Prostate gland (tissue), 2 donors: ENCODE measurements around the gene GAMT.

Experiments
- POLR2AphosphoS5 ChIP-seq: sonication (generic); formaldehyde crosslinking; IDR thresholded peaks from one replicate; pipeline ENCODE4 v1.6.1; 2017; ENCODE audit warnings: antibody characterized with exemption
- TF ChIP-seq, protein P1 (sequence below), 4 experiments: fragments of 200-600 bp in 2 of 4; fragments of 450-650 bp in 2 of 4; sonication (generic) in 2 of 4; IDR thresholded peaks; 1 replicate in 3 of 4; 2 replicates in 1 of 4; pipeline ENCODE4 v1.5.1; 2016 to 2019; ENCODE audit warnings: antibody characterized with exemption in 4 of 4, mild to moderate bottlenecking in 2 of 4, moderate library complexity in 2 of 4

DNA sequence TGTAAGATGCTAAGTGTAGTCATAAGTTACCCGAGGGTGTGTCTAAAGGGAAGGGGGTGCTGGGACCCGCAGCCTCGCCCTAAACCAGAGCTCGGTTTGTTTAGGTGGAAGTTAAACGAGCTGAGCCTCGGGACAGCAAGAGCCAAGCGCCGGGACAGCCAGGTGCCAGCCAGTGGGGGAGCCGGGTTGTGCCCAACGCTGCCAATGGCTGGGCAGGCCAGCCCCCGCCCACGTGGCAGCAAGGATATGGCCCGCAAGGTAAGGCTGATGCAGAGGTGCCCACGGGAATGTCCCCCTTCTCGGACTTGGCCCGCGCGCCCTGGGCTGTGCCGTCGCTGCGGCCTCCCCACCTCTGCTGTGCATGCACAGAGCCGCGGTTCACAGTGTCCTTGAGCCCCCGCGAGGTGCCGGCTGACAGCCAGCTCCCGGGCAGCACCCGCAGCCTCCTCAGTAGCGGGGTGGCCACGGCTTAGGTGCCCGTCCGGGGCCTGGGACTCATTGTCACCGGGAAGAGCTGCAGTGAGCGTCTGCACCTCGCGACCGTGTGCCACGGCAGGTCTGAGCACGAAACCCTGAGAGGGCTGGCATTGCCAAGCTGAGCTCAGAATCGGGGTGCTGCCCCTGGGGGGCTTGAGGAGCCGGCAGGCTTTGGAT, 27.5 kb upstream of the GAMT start:
- no peak for TF ChIP-seq POLR2AphosphoS5
- TF ChIP-seq, protein P1, sequence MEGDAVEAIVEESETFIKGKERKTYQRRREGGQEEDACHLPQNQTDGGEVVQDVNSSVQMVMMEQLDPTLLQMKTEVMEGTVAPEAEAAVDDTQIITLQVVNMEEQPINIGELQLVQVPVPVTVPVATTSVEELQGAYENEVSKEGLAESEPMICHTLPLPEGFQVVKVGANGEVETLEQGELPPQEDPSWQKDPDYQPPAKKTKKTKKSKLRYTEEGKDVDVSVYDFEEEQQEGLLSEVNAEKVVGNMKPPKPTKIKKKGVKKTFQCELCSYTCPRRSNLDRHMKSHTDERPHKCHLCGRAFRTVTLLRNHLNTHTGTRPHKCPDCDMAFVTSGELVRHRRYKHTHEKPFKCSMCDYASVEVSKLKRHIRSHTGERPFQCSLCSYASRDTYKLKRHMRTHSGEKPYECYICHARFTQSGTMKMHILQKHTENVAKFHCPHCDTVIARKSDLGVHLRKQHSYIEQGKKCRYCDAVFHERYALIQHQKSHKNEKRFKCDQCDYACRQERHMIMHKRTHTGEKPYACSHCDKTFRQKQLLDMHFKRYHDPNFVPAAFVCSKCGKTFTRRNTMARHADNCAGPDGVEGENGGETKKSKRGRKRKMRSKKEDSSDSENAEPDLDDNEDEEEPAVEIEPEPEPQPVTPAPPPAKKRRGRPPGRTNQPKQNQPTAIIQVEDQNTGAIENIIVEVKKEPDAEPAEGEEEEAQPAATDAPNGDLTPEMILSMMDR (IDR thresholded peaks at IDR 0.05): no peak
